Gastrocnemius medialis (tissue), 4 donors: ENCODE results near the gene JAKMIP1.

ENCODE experiments used
- CTCF ChIP-seq, 5 experiments: fragments of 450-650 bp in 3 of 5; fragments of 200-600 bp in 2 of 5; sonication (generic) in 2 of 5; IDR thresholded peaks in 4 of 5; conservative IDR thresholded peaks in 1 of 5; 1 replicate in 4 of 5; 2 replicates in 1 of 5; pipeline ENCODE4 v1.5.1; 2016 to 2019; ENCODE audit warnings: antibody characterized with exemption in 5 of 5, mild to moderate bottlenecking in 3 of 5, moderate library complexity in 3 of 5
- POLR2A ChIP-seq, 2 donors: fragments of 450-650 bp; IDR thresholded peaks; one replicate each; pipeline ENCODE4 v1.6.1; 2017; ENCODE audit warnings: antibody characterized with exemption in 2 of 2, mild to moderate bottlenecking in 2 of 2, moderate library complexity in 2 of 2

GRCh38 chr4:6052679-6053078, 147.7 kb downstream of the JAKMIP1 start:
- TF ChIP-seq CTCF (IDR thresholded peaks at IDR 0.05 in 4 of 5, conservative IDR thresholded peaks at IDR 0.05 in 1 of 5) (no peak), POLR2A (IDR thresholded peaks at IDR 0.05) (no peak)
